ENCODE measurements around the gene BCL2. TPM values are rescaled to one million over a fixed set of nuclear protein-coding genes. Genes with fewer than 3 reads are reported as not detected.

Gene BCL2
- total and polyA plus RNA-seq, 5 donors, result 2.7 to 7.7 (median 4.0) TPM

GRCh38 chr18:63223837-63224236 lies 95.7 kb downstream of the BCL2 start:
- H3K27ac ChIP-seq (ENCODE audit: low read length), result no peak overlapping the region
- peaks cover 3% of the 10 kb centered on the region for H3K4me1 ChIP-seq (ENCODE audit: control insufficient read depth, insufficient read depth, low read length)
- no peaks in the 10 kb centered on the region for H3K27me3 ChIP-seq (ENCODE audit: control insufficient read depth, insufficient read depth)
- ATAC-seq (no peak), DNase-seq (no peak)
- H3K4me3 ChIP-seq (ENCODE audit: low read length), result no peak overlapping the region
- H3K9me3 ChIP-seq (ENCODE audit: control insufficient read depth, low read length), result no peaks in the 10 kb centered on the region
- intact Hi-C loops (cut with DNase I), result no loop called here
- 63% methylated on average over 2 of the region's 2 CpGs for WGBS

DNA sequence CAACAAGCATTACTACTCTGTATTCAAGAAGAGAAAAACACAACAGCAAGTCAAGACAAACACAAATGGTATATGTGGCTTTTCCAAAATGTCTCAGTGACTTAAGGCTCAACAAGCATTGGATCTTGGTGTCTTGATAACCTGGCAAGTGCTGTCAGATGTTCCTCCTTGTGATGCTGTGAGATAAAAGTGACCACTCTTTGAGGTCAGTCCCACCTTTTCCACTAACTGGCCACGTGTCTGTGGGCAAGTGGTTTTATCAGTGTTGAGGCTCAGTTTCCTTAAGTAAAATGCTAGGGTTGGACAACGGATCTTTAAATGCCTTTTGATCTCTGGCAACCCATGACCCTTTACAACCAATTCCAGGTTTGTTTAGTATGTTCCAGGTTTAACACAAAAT lies 98.7 kb downstream of the BCL2 start:
- Histone ChIP-seq H3K9me3 (ENCODE audit: control insufficient read depth, low read length) (no peaks in the 10 kb centered on the region), H3K4me3 (ENCODE audit: low read length) (no peak overlapping the region), H3K4me1 (ENCODE audit: control insufficient read depth, insufficient read depth, low read length) (peaks cover 3% of the 10 kb centered on the region), H3K27me3 (ENCODE audit: control insufficient read depth, insufficient read depth) (no peaks in the 10 kb centered on the region), H3K27ac (ENCODE audit: low read length) (no peak overlapping the region)
- WGBS, result 44% methylated on average over 2 of the region's 2 CpGs
- ATAC-seq, result no peak
- intact Hi-C loops (cut with DNase I), result no loop called here
- DNase-seq, result no peak

DNA sequence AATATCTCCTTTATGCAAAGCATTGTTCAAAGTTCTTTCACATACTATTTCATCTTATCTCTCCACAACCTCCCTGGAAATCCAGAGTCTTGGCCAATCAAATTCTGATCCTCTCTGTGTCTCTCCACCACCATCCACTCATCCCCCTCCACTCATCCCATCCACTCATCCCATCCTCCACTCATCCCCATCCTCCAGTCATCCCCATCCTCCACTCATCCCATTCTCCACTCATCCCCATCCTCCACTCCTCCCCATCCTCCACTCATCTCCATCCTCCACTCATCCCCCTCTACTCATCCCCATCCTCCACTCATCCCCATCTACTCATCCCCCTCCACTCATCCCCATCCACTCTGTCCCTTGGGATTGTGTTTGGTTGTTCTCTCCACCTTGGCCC lies 101.1 kb downstream of the BCL2 start:
- peaks cover 3% of the 10 kb centered on the region for H3K4me1 ChIP-seq (ENCODE audit: control insufficient read depth, insufficient read depth, low read length)
- intact Hi-C loops (cut with DNase I), result no loop called here
- H3K9me3 ChIP-seq (ENCODE audit: control insufficient read depth, low read length), result no peaks in the 10 kb centered on the region
- no peak for DNase-seq
- H3K4me3 ChIP-seq (ENCODE audit: low read length), result no peak overlapping the region
- H3K27ac ChIP-seq (ENCODE audit: low read length), result no peak overlapping the region
- H3K27me3 ChIP-seq (ENCODE audit: control insufficient read depth, insufficient read depth), result no peaks in the 10 kb centered on the region
- ATAC-seq, result peak; percentile 61 to 70

- ATAC-seq, result no peak
- peaks cover 3% of the 10 kb centered on the region for H3K4me1 ChIP-seq (ENCODE audit: control insufficient read depth, insufficient read depth, low read length)
- no peaks in the 10 kb centered on the region for H3K9me3 ChIP-seq (ENCODE audit: control insufficient read depth, low read length)
- intact Hi-C loops (cut with DNase I), result no loop called here
- no peak overlapping the region for H3K4me3 ChIP-seq (ENCODE audit: low read length)
- DNase-seq, result no peak
- WGBS, result 79% methylated on average over 9 of the region's 9 CpGs
- H3K27ac ChIP-seq (ENCODE audit: low read length), result no peak overlapping the region
- no peaks in the 10 kb centered on the region for H3K27me3 ChIP-seq (ENCODE audit: control insufficient read depth, insufficient read depth)
Observed at GRCh38 chr18:63216516-63217311, 102.9 kb downstream of the BCL2 start.

GRCh38 chr18:63213936-63214671 lies 105.5 kb downstream of the BCL2 start:
- no peak for DNase-seq
- WGBS, result 87% methylated on average over 8 of the region's 8 CpGs
- H3K9me3 ChIP-seq (ENCODE audit: control insufficient read depth, low read length), result no peaks in the 10 kb centered on the region
- no peak overlapping the region for H3K27ac ChIP-seq (ENCODE audit: low read length)
- H3K4me3 ChIP-seq (ENCODE audit: low read length), result no peak overlapping the region
- no peak for ATAC-seq
- H3K27me3 ChIP-seq (ENCODE audit: control insufficient read depth, insufficient read depth), result no peaks in the 10 kb centered on the region
- intact Hi-C loops (cut with DNase I), result no loop called here
- H3K4me1 ChIP-seq (ENCODE audit: control insufficient read depth, insufficient read depth, low read length), result no peaks in the 10 kb centered on the region

- H3K27ac ChIP-seq (ENCODE audit: low read length), result no peak overlapping the region
- H3K9me3 ChIP-seq (ENCODE audit: control insufficient read depth, low read length), result no peaks in the 10 kb centered on the region
- no peaks in the 10 kb centered on the region for H3K4me1 ChIP-seq (ENCODE audit: control insufficient read depth, insufficient read depth, low read length)
- intact Hi-C loops (cut with DNase I), result no loop called here
- H3K4me3 ChIP-seq (ENCODE audit: low read length), result no peak overlapping the region
- DNase-seq, result no peak
- WGBS, result 72% methylated on average over 6 of the region's 6 CpGs
- ATAC-seq, result no peak
- H3K27me3 ChIP-seq (ENCODE audit: control insufficient read depth, insufficient read depth), result no peaks in the 10 kb centered on the region
Observed at GRCh38 chr18:63213331-63213900, 106.2 kb downstream of the BCL2 start.

- no peak overlapping the region for H3K27ac ChIP-seq (ENCODE audit: low read length)
- no peaks in the 10 kb centered on the region for H3K27me3 ChIP-seq (ENCODE audit: control insufficient read depth, insufficient read depth)
- H3K4me1 ChIP-seq (ENCODE audit: control insufficient read depth, insufficient read depth, low read length), result no peaks in the 10 kb centered on the region
- no peak overlapping the region for H3K4me3 ChIP-seq (ENCODE audit: low read length)
- no peak for ATAC-seq
- H3K9me3 ChIP-seq (ENCODE audit: control insufficient read depth, low read length), result no peaks in the 10 kb centered on the region
- 71% methylated on average over 3 of the region's 3 CpGs for WGBS
- intact Hi-C loops (cut with DNase I), result no loop called here
- no peak for DNase-seq
Observed at GRCh38 chr18:63210521-63210920, 109.0 kb downstream of the BCL2 start.

DNA sequence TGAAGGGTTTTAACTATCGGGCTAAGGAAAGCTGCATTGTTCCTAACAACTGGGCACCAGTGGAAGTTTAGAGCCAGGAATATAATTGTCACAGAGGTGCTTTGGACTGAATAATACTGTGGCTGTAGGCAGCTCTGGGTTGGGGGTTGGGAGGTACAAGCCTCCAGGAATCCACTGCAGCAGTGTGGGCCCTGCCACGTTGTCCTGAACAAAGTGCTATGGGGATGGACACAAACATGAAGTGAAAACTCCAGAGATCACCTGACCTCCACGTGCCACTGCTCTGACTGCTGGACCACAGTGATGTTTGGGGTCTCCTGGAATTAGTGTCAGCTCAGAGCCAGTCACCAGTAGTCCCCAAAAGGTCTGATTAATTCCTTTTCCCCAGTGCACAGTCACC lies 110.9 kb downstream of the BCL2 start:
- DNase-seq (no peak), ATAC-seq (peak; percentile 40 to 51)
- 74% methylated on average over 3 of the region's 3 CpGs for WGBS
- Histone ChIP-seq H3K9me3 (ENCODE audit: control insufficient read depth, low read length) (no peaks in the 10 kb centered on the region), H3K4me1 (ENCODE audit: control insufficient read depth, insufficient read depth, low read length) (no peaks in the 10 kb centered on the region), H3K4me3 (ENCODE audit: low read length) (no peak overlapping the region), H3K27ac (ENCODE audit: low read length) (no peak overlapping the region), H3K27me3 (ENCODE audit: control insufficient read depth, insufficient read depth) (no peaks in the 10 kb centered on the region)
- intact Hi-C loops (cut with DNase I), result no loop called here

DNA sequence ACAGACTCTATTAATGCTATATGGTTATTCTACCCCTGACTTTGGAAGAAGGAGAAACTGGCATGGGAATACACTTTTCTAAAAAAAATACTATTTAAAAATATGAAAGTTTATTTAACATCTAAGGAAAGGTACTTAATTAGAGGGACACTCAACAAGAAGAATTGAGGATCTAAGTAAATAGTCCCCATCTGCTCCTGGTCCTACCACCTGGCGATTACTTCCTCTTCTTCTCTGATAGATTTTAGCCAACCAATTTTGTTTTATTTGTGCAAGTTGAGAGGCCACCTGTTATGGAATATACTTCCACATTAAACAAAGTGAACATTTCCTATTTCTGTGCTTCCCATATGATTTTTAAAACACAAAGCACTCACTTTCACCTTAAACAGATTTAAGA lies 111.7 kb downstream of the BCL2 start:
- intact Hi-C loops (cut with DNase I), result no loop called here
- Histone ChIP-seq H3K4me1 (ENCODE audit: control insufficient read depth, insufficient read depth, low read length) (no peaks in the 10 kb centered on the region), H3K27ac (ENCODE audit: low read length) (no peak overlapping the region), H3K9me3 (ENCODE audit: control insufficient read depth, low read length) (no peaks in the 10 kb centered on the region), H3K4me3 (ENCODE audit: low read length) (no peak overlapping the region), H3K27me3 (ENCODE audit: control insufficient read depth, insufficient read depth) (no peaks in the 10 kb centered on the region)
- 97% methylated on average over 1 of the region's 1 CpG for WGBS
- ATAC-seq, result no peak
- no peak for DNase-seq

DNA sequence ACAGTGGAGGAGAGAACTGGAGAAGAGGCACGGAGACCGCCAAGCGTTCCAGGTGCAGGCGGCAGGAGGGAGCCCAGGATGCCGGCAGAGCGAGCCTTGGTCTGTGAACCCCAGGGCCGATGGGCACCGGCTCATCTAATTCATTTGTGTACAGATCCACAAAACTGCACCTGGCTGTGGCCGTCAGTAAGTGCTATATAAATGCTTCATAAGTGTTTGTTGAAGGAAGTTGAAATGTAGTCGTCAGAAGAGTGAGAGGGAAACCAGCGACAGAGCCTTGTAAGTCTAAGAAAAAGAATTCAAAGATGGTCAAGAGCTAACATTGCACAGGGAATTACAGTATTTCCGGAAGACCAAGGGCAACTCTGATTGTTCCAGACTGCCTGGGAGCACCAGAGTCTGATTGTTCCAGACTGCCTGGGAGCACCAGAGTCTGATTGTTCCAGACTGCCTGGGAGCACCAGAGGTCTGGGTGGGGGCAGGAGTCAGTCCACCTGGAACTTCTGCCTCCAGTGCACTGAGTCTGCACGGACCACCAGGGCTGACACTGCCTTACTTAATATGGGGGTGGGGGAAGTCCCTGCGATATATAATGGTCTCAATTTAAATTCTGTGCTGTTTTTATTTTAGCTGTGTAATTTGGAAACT lies 112.3 kb downstream of the BCL2 start:
- Histone ChIP-seq H3K27ac (ENCODE audit: low read length) (no peak overlapping the region), H3K27me3 (ENCODE audit: control insufficient read depth, insufficient read depth) (no peaks in the 10 kb centered on the region), H3K4me1 (ENCODE audit: control insufficient read depth, insufficient read depth, low read length) (no peaks in the 10 kb centered on the region), H3K4me3 (ENCODE audit: low read length) (no peak overlapping the region), H3K9me3 (ENCODE audit: control insufficient read depth, low read length) (no peaks in the 10 kb centered on the region)
- DNase-seq (no peak), ATAC-seq (no peak)
- 81% methylated on average over 14 of the region's 14 CpGs for WGBS
- intact Hi-C loops (cut with DNase I), result no loop called here

All from right cardiac atrium (tissue), 5 donors.